Inflammatory macrophage (primary cell): ENCODE measurements around the gene RSRC1.
A peak's percentile ranks its signal among the peaks of the same experiment; 100 is the strongest.
"Not testable (repeated sequence)": the region's sequence is repeated elsewhere in the genome, so short reads cannot be mapped to it uniquely, and the experiment has no call there.

ENCODE experiments used
- DNase-seq, 2 donors: peaks; one replicate each; pipeline ENCODE4 v3.0.0-alpha.2; 2020 to 2022

Gene RSRC1

GRCh38 chr3:158101335-158102241 lies 8.3 kb upstream of the RSRC1 start:
- DNase-seq: no peak

- no peak for DNase-seq
These were observed 7.4 kb upstream of the RSRC1 start for GRCh38 chr3:158102242-158103080.

GRCh38 chr3:158103081-158103886 lies 6.6 kb upstream of the RSRC1 start:
- no peak for DNase-seq

- DNase-seq: no peak
These were observed 6.0 kb upstream of the RSRC1 start for GRCh38 chr3:158103887-158104327.

- no peak for DNase-seq
These were observed 5.4 kb upstream of the RSRC1 start for GRCh38 chr3:158104431-158104921.

GRCh38 chr3:158105119-158105709 lies 4.7 kb upstream of the RSRC1 start:
- DNase-seq: no peak

GRCh38 chr3:158105710-158106253 lies 4.1 kb upstream of the RSRC1 start:
- DNase-seq: peak in 1 of 2 donors; percentile 36

- no peak for DNase-seq
These were observed 3.0 kb upstream of the RSRC1 start for GRCh38 chr3:158106766-158107471.

GRCh38 chr3:158107605-158108444 lies 2.1 kb upstream of the RSRC1 start:
- no peak for DNase-seq

GRCh38 chr3:158108445-158108985 lies 1.4 kb upstream of the RSRC1 start:
- DNase-seq: no peak

GRCh38 chr3:158109295-158109803 lies 540 bp upstream of the RSRC1 start:
- no peak for DNase-seq

GRCh38 chr3:158110658-158111018 lies 749 bp downstream of the RSRC1 start:
- DNase-seq: no peak

- no peak for DNase-seq
These were observed 2.0 kb downstream of the RSRC1 start for GRCh38 chr3:158111861-158112260.

- DNase-seq: not testable (repeated sequence)
These were observed 3.7 kb downstream of the RSRC1 start for GRCh38 chr3:158113595-158113994.

GRCh38 chr3:158120330-158120729 lies 10.4 kb downstream of the RSRC1 start:
- no peak for DNase-seq

- no peak for DNase-seq
These were observed 11.4 kb downstream of the RSRC1 start for GRCh38 chr3:158121295-158121694.

- DNase-seq: not testable (repeated sequence)
These were observed 12.8 kb downstream of the RSRC1 start for GRCh38 chr3:158122721-158123120.

- no peak for DNase-seq
These were observed 17.6 kb downstream of the RSRC1 start for GRCh38 chr3:158127250-158128219.
